B cell (primary cell): ENCODE measurements around the gene ACSF2. TPM values are rescaled to one million over a fixed set of nuclear protein-coding genes. Genes with fewer than 3 reads are reported as not detected.

Source experiments
- ATAC-seq: fragments of 200-7000 bp; cut with Tn5 transposase; one replicate; pipeline ENCODE4 v1.10.0; 2021; ENCODE audit warnings: low read depth, mild to moderate bottlenecking, moderate number of reproducible peaks, moderate library complexity
- CTCF ChIA-PET: fragments of 350-600 bp; sonication (Branson Sonifier 250); formaldehyde crosslinking; loops from one replicate; lab custom pipeline; 2021; ENCODE audit warnings: antibody characterized with exemption, inconsistent platforms; lab: Charles Lee
- POLR2A ChIA-PET: fragments of 350-600 bp; sonication (Branson Sonifier 250); formaldehyde crosslinking; loops from one replicate; lab custom pipeline; 2021; ENCODE audit warnings: antibody characterized with exemption; lab: Charles Lee
- DNase-seq: peaks from one replicate; pipeline ENCODE4 v3.0.0; 2013
- H2AFZ ChIP-seq: 2 replicates; pipeline ENCODE4 v1.6.1; 2012; ENCODE audit warnings: mild to moderate bottlenecking, low read depth, low read length; ENCODE audit not compliant: insufficient read depth, poor library complexity, severe bottlenecking
- H3K27ac ChIP-seq, 2 donors: 1 replicate in 1 of 2; 2 replicates in 1 of 2; pipeline ENCODE4 v1.5.1; 2012 to 2013; ENCODE audit warnings: low read length in 2 of 2, mild to moderate bottlenecking in 2 of 2, moderate library complexity in 1 of 2
- H3K27me3 ChIP-seq, 4 experiments: fragments of 200-600 bp in 1 of 4; sonication (generic) in 1 of 4; replicated peaks in 1 of 4; 1 replicate in 2 of 4; 2 replicates in 2 of 4; pipeline versions ENCODE4 v1.6.1 to v1.7.0; 2013 to 2016; ENCODE audit warnings: low read length in 3 of 4, mild to moderate bottlenecking in 2 of 4, mixed read lengths in 1 of 4, moderate library complexity in 1 of 4; ENCODE audit not compliant: insufficient read depth in 4 of 4, control insufficient read depth in 3 of 4; ENCODE audit errors: control extremely low read depth in 1 of 4
- H3K36me3 ChIP-seq, 2 experiments: replicated peaks in 1 of 2; 1 replicate in 1 of 2; 2 replicates in 1 of 2; pipeline versions ENCODE4 v1.6.1 to v1.7.1; 2013; ENCODE audit warnings: low read length in 1 of 2; ENCODE audit not compliant: insufficient read depth in 2 of 2, control insufficient read depth in 1 of 2; ENCODE audit errors: control extremely low read depth in 1 of 2, extremely low read depth in 1 of 2
- H3K4me1 ChIP-seq, 2 donors: fragments of 200-600 bp in 1 of 2; sonication (generic) in 1 of 2; 1 replicate in 1 of 2; 2 replicates in 1 of 2; pipeline versions ENCODE4 v1.5.1 to v1.6.1; 2013 to 2017; ENCODE audit warnings: low read length in 2 of 2; ENCODE audit not compliant: control insufficient read depth in 2 of 2, insufficient read depth in 2 of 2
- H3K4me2 ChIP-seq: replicated peaks from 2 replicates; pipeline ENCODE3; 2012; ENCODE audit warnings: mild to moderate bottlenecking, low read depth, low read length; ENCODE audit not compliant: poor library complexity, severe bottlenecking
- H3K4me3 ChIP-seq, 5 experiments: fragments of 200-600 bp in 1 of 5; sonication (generic) in 1 of 5; 1 replicate in 3 of 5; 2 replicates in 2 of 5; pipeline versions ENCODE4 v1.5.1 to v1.7.0; 2011 to 2016; ENCODE audit warnings: low read length in 4 of 5, mild to moderate bottlenecking in 4 of 5, low read depth in 2 of 5, control low read depth in 1 of 5, moderate library complexity in 1 of 5; ENCODE audit not compliant: insufficient read depth in 1 of 5; ENCODE audit errors: control extremely low read depth in 1 of 5, extremely low read depth in 1 of 5
- H3K79me2 ChIP-seq: fragments of 200-600 bp; sonication (generic); one replicate; pipeline ENCODE4 v1.6.0; 2016; ENCODE audit warnings: low read length; ENCODE audit not compliant: control insufficient read depth, insufficient read depth
- H3K9ac ChIP-seq: fragments of 200-600 bp; sonication (generic); 2 replicates; pipeline ENCODE4 v1.6.1; 2017; ENCODE audit warnings: mild to moderate bottlenecking, low read length, moderate library complexity
- H3K9me3 ChIP-seq, 3 donors: one replicate each; pipeline versions ENCODE4 v1.6.1 to v1.7.1; 2013; ENCODE audit warnings: low read length in 2 of 3; ENCODE audit not compliant: control insufficient read depth in 2 of 3, insufficient read depth in 1 of 3; ENCODE audit errors: control extremely low read depth in 1 of 3
- H4K20me1 ChIP-seq: 2 replicates; pipeline ENCODE4 v1.6.0; 2012; ENCODE audit warnings: mild to moderate bottlenecking, low read length; ENCODE audit not compliant: insufficient read depth, control insufficient read depth, poor library complexity, severe bottlenecking
- H3K27ac Mint-ChIP-seq: one replicate; pipeline ENCODE4 v1.8.0; 2021; ENCODE audit warnings: mixed read lengths
- H3K27me3 Mint-ChIP-seq: one replicate; pipeline ENCODE4 v1.8.0; 2021; ENCODE audit warnings: mixed read lengths
- H3K4me1 Mint-ChIP-seq: one replicate; pipeline ENCODE4 v1.8.0; 2021; ENCODE audit warnings: mixed read lengths
- H3K4me3 Mint-ChIP-seq: one replicate; pipeline ENCODE4 v1.8.0; 2021; ENCODE audit warnings: mixed read lengths
- H3K9me3 Mint-ChIP-seq: one replicate; pipeline ENCODE4 v1.8.0; 2022; ENCODE audit warnings: mixed read lengths; ENCODE audit not compliant: insufficient read depth
- CTCF ChIP-seq: fragments of 200-600 bp; IDR thresholded peaks from one replicate; pipeline ENCODE4 v1.8.0; 2022; ENCODE audit warnings: antibody characterized with exemption, mild to moderate bottlenecking
- EZH2 ChIP-seq: IDR thresholded peaks from 2 replicates; pipeline ENCODE4 v1.6.1; 2012; ENCODE audit warnings: borderline replicate concordance, low read depth, mild to moderate bottlenecking, moderate library complexity, low read length; ENCODE audit not compliant: insufficient read depth, poor library complexity, severe bottlenecking
- WGBS: methylation state at CpG from one replicate; pipeline ENCODE4 v1.1.5; 2013; ENCODE audit warnings: missing lambda C conversion rate; ENCODE audit not compliant: insufficient coverage; 5-methylcytosine and 5-hydroxymethylcytosine counted together
- intact Hi-C: fragments of 100-400 bp; cut with micrococcal nuclease; formaldehyde crosslinking; loops from one replicate; pipeline ENCODE4 v1.10.0; 2022
- polyA plus RNA-seq: library from polyadenylated mRNA; depleted of rRNA; stranded (reverse); fragments of >200 nt; gene quantifications from 2 replicates; pipeline ENCODE4 v1.2.3, GENCODE V29; 2012
- total RNA-seq, 2 donors: library from RNA; stranded (reverse); fragments of 120-200 nt in 1 of 2; gene quantifications; 1 replicate in 1 of 2; 2 replicates in 1 of 2; pipeline versions ENCODE4 v1.2.3 to v1.2.4, GENCODE V29; 2013 to 2022

Gene ACSF2
- total and polyA plus RNA-seq, 2 donors (not counting 1 experiment from before 2014, with no cell fraction given) = 59.6 to 66.1 TPM

GRCh38 chr17:50468304-50469207, 42.5 kb downstream of the ACSF2 start, which contains the start of gene CHAD:
TSS of gene CHAD (minus strand) at chr17:50468880. CDS start at chr17:50468813, 67 bp downstream.
- Histone ChIP-seq H3K79me2 (no peaks in the 10 kb centered on the region), H4K20me1 (no peaks in the 10 kb centered on the region), H3K9me3 (peaks cover 0 to 23% (median 0%) of the 10 kb centered on the region in 3 donors), H3K27me3 (peaks cover 0 to 29% (median 10%) of the 10 kb centered on the region in 4 experiments), H3K36me3 (peaks cover 0 to 2% of the 10 kb centered on the region in 2 experiments), H3K4me3 (peak within 1 kb of the TSS in 4 of 5 experiments; percentile 23 to 59 (median 38)), H3K4me1 (peaks cover 14 to 43% of the 10 kb centered on the region in 2 donors), H3K27ac (no peak within 1 kb of the TSS), H3K4me2 (peak within 1 kb of the TSS; percentile 74), H2AFZ (no peak within 1 kb of the TSS), H3K9ac (peak within 1 kb of the TSS; percentile 49)
- no peak for TF ChIP-seq CTCF
- ChIA-PET CTCF (interaction anchor here (0.7 to 3.2 kb wide), 4 partner anchors 10 to 71 kb away, joined by 3 to 13 read pairs (median 3); partner anchors contain the start of genes LRRC59 and RSAD1), POLR2A (interaction anchor here (1.2 kb wide), 1 partner anchor 10 kb away, joined by 3 read pairs; the partner anchor contains the start of gene RSAD1)
- ATAC-seq = peak; percentile 56
- DNase-seq = peak; percentile 37
- Mint-ChIP-seq H3K4me1 (peaks cover 45% of the 10 kb centered on the region), H3K4me3 (peak within 1 kb of the TSS; percentile 77), H3K9me3 (no peaks in the 10 kb centered on the region), H3K27ac (peak within 1 kb of the TSS; percentile 50), H3K27me3 (peaks cover 5% of the 10 kb centered on the region)
- intact Hi-C loops = no loop called here
- 35% methylated on average over 69 of the region's 71 CpGs for WGBS

GRCh38 chr17:50469208-50469605, 43.2 kb downstream of the ACSF2 start:
- H3K9me3 Mint-ChIP-seq = no peaks in the 10 kb centered on the region
- DNase-seq = no peak
- no peak overlapping the region for H3K27ac Mint-ChIP-seq
- TF ChIP-seq CTCF (no peak), EZH2 (no peak)
- H3K4me1 Mint-ChIP-seq = peaks cover 41% of the 10 kb centered on the region
- peak overlapping the region; percentile 74 for H3K4me2 ChIP-seq
- ATAC-seq = no peak
- no peaks in the 10 kb centered on the region for H3K79me2 ChIP-seq
- no peak overlapping the region for H2AFZ ChIP-seq
- peaks cover 5% of the 10 kb centered on the region for H3K27me3 Mint-ChIP-seq
- POLR2A ChIA-PET = no interaction called here
- H4K20me1 ChIP-seq = no peaks in the 10 kb centered on the region
- peaks cover 0 to 23% (median 0%) of the 10 kb centered on the region in 3 donors for H3K9me3 ChIP-seq
- peak overlapping the region; percentile 49 for H3K9ac ChIP-seq
- no peak overlapping the region for H3K27ac ChIP-seq
- 4% methylated on average over 31 of the region's 37 CpGs for WGBS
- H3K4me3 ChIP-seq = peak overlapping the region in 4 of 5 experiments; percentile 23 to 59 (median 38)
- CTCF ChIA-PET = interaction anchor here (3.2 kb wide), 1 partner anchor 72 kb away, joined by 13 read pairs; the partner anchor contains the start of gene LRRC59
- H3K4me1 ChIP-seq = peaks cover 14 to 43% of the 10 kb centered on the region in 2 donors
- H3K4me3 Mint-ChIP-seq = peak overlapping the region; percentile 41
- H3K27me3 ChIP-seq = peaks cover 0 to 29% (median 10%) of the 10 kb centered on the region in 4 experiments
- intact Hi-C loops = no loop called here
- H3K36me3 ChIP-seq = peaks cover 0 to 2% of the 10 kb centered on the region in 2 experiments
